Mesothelial cell of epicardium (in vitro differentiated cells): Measurements from ENCODE around the gene TRAPPC13. TPM values are rescaled to one million over a fixed set of nuclear protein-coding genes. Genes with fewer than 3 reads are reported as not detected.
"Not testable (repeated sequence)": the region's sequence is repeated elsewhere in the genome, so short reads cannot be mapped to it uniquely, and the experiment has no call there.

Experiments used
- DNase-seq, 2 experiments: peaks; one replicate each; pipeline ENCODE4 v3.0.0; 2021; ENCODE audit warnings: low spot score in 2 of 2; ENCODE audit not compliant: unreplicated experiment in 2 of 2
- H3K27ac Mint-ChIP-seq: 2 replicates; pipeline ENCODE4 v1.8.0; 2021; ENCODE audit warnings: mixed read lengths
- H3K27me3 Mint-ChIP-seq: 2 replicates; pipeline ENCODE4 v1.8.0; 2021; ENCODE audit warnings: low read depth, mixed read lengths
- H3K36me3 Mint-ChIP-seq: 2 replicates; pipeline ENCODE4 v1.8.0; 2021; ENCODE audit warnings: mixed read lengths
- H3K4me1 Mint-ChIP-seq: 2 replicates; pipeline ENCODE4 v1.8.0; 2021; ENCODE audit warnings: mixed read lengths
- H3K4me3 Mint-ChIP-seq: 2 replicates; pipeline ENCODE4 v1.8.0; 2021; ENCODE audit warnings: mild to moderate bottlenecking, moderate library complexity, mixed read lengths
- H3K9me3 Mint-ChIP-seq: 2 replicates; pipeline ENCODE4 v1.8.0; 2021; ENCODE audit warnings: mixed read lengths
- total RNA-seq: library from RNA; stranded (reverse); gene quantifications from 3 replicates; pipeline ENCODE4 v1.2.1, GENCODE V29; 2021
- TF ChIP-seq, protein P1 (sequence below): fragments of 200-600 bp; sonication (generic); IDR thresholded peaks from one replicate; pipeline ENCODE4 v1.5.0; 2021; ENCODE audit warnings: antibody characterized with exemption; ENCODE audit not compliant: unreplicated experiment

TRAPPC13 gene
- total RNA-seq, 1 donor from 2014 or later = 21.8 TPM

DNA sequence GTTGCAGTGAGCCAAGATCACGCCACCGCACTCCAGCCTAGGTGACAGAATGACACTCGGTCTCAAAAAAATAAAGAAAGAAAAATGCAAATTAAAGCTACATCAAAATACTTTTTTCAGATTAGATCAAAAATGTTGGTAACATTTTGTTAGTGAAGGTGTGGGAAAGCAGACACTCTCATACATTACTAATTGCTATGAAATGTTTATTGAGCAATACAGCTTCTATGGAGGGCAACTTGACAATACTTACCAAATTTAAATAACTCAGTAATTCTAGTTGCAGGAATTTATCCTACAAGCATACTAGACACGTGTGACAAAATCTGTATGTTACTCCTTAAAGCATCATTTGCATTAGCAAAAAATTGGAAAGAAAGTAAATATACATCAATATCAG is 4.8 kb upstream of the TRAPPC13 start:
- Mint-ChIP-seq H3K4me3 (no peak overlapping the region), H3K4me1 (peaks cover 16% of the 10 kb centered on the region), H3K27me3 (no peaks in the 10 kb centered on the region), H3K9me3 (no peaks in the 10 kb centered on the region), H3K36me3 (peaks cover 7% of the 10 kb centered on the region), H3K27ac (no peak overlapping the region)
- DNase-seq = no peak
- TF ChIP-seq, protein P1, sequence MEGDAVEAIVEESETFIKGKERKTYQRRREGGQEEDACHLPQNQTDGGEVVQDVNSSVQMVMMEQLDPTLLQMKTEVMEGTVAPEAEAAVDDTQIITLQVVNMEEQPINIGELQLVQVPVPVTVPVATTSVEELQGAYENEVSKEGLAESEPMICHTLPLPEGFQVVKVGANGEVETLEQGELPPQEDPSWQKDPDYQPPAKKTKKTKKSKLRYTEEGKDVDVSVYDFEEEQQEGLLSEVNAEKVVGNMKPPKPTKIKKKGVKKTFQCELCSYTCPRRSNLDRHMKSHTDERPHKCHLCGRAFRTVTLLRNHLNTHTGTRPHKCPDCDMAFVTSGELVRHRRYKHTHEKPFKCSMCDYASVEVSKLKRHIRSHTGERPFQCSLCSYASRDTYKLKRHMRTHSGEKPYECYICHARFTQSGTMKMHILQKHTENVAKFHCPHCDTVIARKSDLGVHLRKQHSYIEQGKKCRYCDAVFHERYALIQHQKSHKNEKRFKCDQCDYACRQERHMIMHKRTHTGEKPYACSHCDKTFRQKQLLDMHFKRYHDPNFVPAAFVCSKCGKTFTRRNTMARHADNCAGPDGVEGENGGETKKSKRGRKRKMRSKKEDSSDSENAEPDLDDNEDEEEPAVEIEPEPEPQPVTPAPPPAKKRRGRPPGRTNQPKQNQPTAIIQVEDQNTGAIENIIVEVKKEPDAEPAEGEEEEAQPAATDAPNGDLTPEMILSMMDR = no peak

DNA sequence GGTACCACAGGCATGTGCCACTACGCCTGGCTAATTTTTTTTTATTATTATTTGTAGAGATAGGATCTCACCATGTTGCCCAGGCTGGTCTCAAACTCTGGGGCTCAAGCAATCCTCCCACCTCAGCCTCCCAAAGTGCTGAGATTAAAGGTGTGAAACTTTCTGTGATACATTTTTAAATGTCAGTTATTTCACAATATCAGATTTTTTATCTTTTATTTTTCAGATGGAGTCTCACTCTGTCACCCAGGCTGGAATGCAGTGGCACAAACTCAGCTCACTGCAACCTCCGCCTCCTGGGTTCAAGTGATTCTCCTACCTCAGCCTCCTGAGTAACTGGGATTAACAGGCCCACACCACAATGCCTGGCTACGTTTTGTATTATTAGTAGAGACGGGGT is 2.9 kb upstream of the TRAPPC13 start:
- H3K4me3 Mint-ChIP-seq, H3K9me3 Mint-ChIP-seq, H3K27me3 Mint-ChIP-seq, H3K36me3 Mint-ChIP-seq, DNase-seq, H3K27ac Mint-ChIP-seq: not testable (repeated sequence)
- peaks cover 27% of the 10 kb centered on the region for H3K4me1 Mint-ChIP-seq

GRCh38 chr5:65623482-65623881 is 1.3 kb upstream of the TRAPPC13 start:
- Mint-ChIP-seq H3K4me3 (peak overlapping the region; percentile 94), H3K27ac (peak overlapping the region; percentile 99)

GRCh38 chr5:65624025-65624570 is 729 bp upstream of the TRAPPC13 start, which contains the start of gene TRIM23:
TSS of gene TRIM23 (minus strand) at chr5:65624333. CDS start at chr5:65624274, 59 bp downstream.
- peak within 1 kb of the TSS; percentile 94 for H3K4me3 Mint-ChIP-seq
- DNase-seq = peak; percentile 81 to 88
- H3K27ac Mint-ChIP-seq = peak within 1 kb of the TSS; percentile 99
- peaks cover 31% of the 10 kb centered on the region for H3K4me1 Mint-ChIP-seq
- TF ChIP-seq, protein P1 = no peak
- H3K9me3 Mint-ChIP-seq = no peaks in the 10 kb centered on the region
- H3K27me3 Mint-ChIP-seq = no peaks in the 10 kb centered on the region
- H3K36me3 Mint-ChIP-seq = no peaks in the 10 kb centered on the region

More at GRCh38 chr5:65623482-65623881, 1.3 kb upstream of the TRAPPC13 start:
- TF ChIP-seq, protein P1 = no peak
- Mint-ChIP-seq H3K27me3 (no peaks in the 10 kb centered on the region), H3K36me3 (no peaks in the 10 kb centered on the region), H3K4me1 (peaks cover 31% of the 10 kb centered on the region), H3K9me3 (no peaks in the 10 kb centered on the region)
- DNase-seq = no peak

GRCh38 chr5:65625743-65626142 is 916 bp downstream of the TRAPPC13 start:
- peak overlapping the region; percentile 57 for H3K27ac Mint-ChIP-seq
- H3K27me3 Mint-ChIP-seq = no peaks in the 10 kb centered on the region
- TF ChIP-seq, protein P1 = no peak
- peak overlapping the region; percentile 94 for H3K4me3 Mint-ChIP-seq
- peaks cover 7% of the 10 kb centered on the region for H3K36me3 Mint-ChIP-seq
- H3K9me3 Mint-ChIP-seq = no peaks in the 10 kb centered on the region
- DNase-seq = no peak
- peaks cover 31% of the 10 kb centered on the region for H3K4me1 Mint-ChIP-seq

DNA sequence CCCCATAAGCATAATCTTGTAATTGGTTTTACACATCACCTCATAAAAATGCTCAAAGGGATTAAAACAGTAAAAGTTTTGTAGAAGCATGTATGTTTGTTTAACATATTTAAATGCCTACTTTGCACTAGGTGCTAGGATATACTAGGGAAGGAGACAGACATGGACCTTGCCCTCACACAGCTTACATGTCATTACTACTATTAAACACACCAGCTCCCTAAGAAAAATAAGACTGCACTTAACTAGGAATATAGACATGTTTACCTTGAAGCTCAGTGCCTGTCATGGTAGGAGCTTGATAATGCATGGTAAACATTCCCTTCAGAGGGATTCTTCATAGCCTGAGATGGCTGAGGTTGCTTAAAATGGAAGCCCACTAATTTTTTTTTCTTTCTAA is 6.2 kb downstream of the TRAPPC13 start:
- TF ChIP-seq, protein P1 = no peak
- Mint-ChIP-seq H3K27ac (no peak overlapping the region), H3K4me3 (no peak overlapping the region), H3K36me3 (peaks cover 7% of the 10 kb centered on the region), H3K9me3 (no peaks in the 10 kb centered on the region), H3K27me3 (no peaks in the 10 kb centered on the region), H3K4me1 (peaks cover 8% of the 10 kb centered on the region)
- no peak for DNase-seq
